Ishikawa (cell line): ENCODE data around the gene WNT2.

Experiments
- CEBPB ChIP-seq: IDR thresholded peaks from 2 replicates; pipeline ENCODE4 v1.6.1; 2012
- EP300 ChIP-seq: IDR thresholded peaks from 2 replicates; pipeline ENCODE4 v1.6.1; 2012; ENCODE audit warnings: borderline replicate concordance
- FOXM1 ChIP-seq: IDR thresholded peaks from 2 replicates; pipeline ENCODE4 v1.6.1; 2012; ENCODE audit warnings: low read depth, borderline replicate concordance
- NFIC ChIP-seq: IDR thresholded peaks from 2 replicates; pipeline ENCODE4 v1.6.1; 2012
- RAD21 ChIP-seq: IDR thresholded peaks from 2 replicates; pipeline ENCODE4 v1.6.1; 2012; ENCODE audit warnings: low read depth
- REST ChIP-seq: IDR thresholded peaks from 2 replicates; pipeline ENCODE4 v1.6.1; 2012; ENCODE audit warnings: low read depth, mild to moderate bottlenecking
- USF1 ChIP-seq: IDR thresholded peaks from 2 replicates; pipeline ENCODE4 v1.6.1; 2012

GRCh38 chr7:117319181-117319580, 3.7 kb downstream of the WNT2 start:
- no peak for TF ChIP-seq CEBPB
- no peak for TF ChIP-seq USF1
- no peak for TF ChIP-seq NFIC
- TF ChIP-seq EP300 = no peak
- TF ChIP-seq RAD21 = no peak
- TF ChIP-seq REST = no peak
- no peak for TF ChIP-seq FOXM1
